Brain pericyte (primary cell): Measurements from ENCODE around the gene CTSL.

Source experiments
- DNase-seq: peaks from one replicate; pipeline ENCODE4 v3.0.0-alpha.2; 2012; ENCODE audit warnings: low read depth, low spot score

Gene CTSL

GRCh38 chr9:87725900-87726709, at the start of gene CTSL:
Gene CTSL, plus strand, starts transcription at chr9:87726119. Its CDS starts 1,485 bp downstream, at chr9:87727604.
- DNase-seq = no peak

- no peak for DNase-seq
Measured at GRCh38 chr9:87676976-87677775, 48.7 kb upstream of the CTSL start.

GRCh38 chr9:87677776-87678587, 47.9 kb upstream of the CTSL start:
- DNase-seq = no peak

GRCh38 chr9:87678650-87679355, 47.1 kb upstream of the CTSL start:
- DNase-seq = no peak

GRCh38 chr9:87681271-87682061, 44.5 kb upstream of the CTSL start:
- no peak for DNase-seq

- DNase-seq = no peak
Measured at GRCh38 chr9:87682085-87682484, 43.8 kb upstream of the CTSL start.

- DNase-seq = no peak
Measured at GRCh38 chr9:87682618-87683017, 43.3 kb upstream of the CTSL start.

- DNase-seq = no peak
Measured at GRCh38 chr9:87683751-87684626, 41.9 kb upstream of the CTSL start.

- DNase-seq = no peak
Measured at GRCh38 chr9:87684627-87685219, 41.2 kb upstream of the CTSL start.

- DNase-seq = no peak
Measured at GRCh38 chr9:87685441-87685840, 40.5 kb upstream of the CTSL start.

GRCh38 chr9:87685871-87686519, 39.9 kb upstream of the CTSL start:
- no peak for DNase-seq

- DNase-seq = no peak
Measured at GRCh38 chr9:87686520-87687090, 39.3 kb upstream of the CTSL start.

- no peak for DNase-seq
Measured at GRCh38 chr9:87687207-87687606, 38.7 kb upstream of the CTSL start.

- DNase-seq = no peak
Measured at GRCh38 chr9:87694236-87694755, 31.6 kb upstream of the CTSL start.

- DNase-seq = no peak
Measured at GRCh38 chr9:87695523-87695922, 30.4 kb upstream of the CTSL start.

- DNase-seq = no peak
Measured at GRCh38 chr9:87696641-87697040, 29.3 kb upstream of the CTSL start.

GRCh38 chr9:87698069-87698809, 27.7 kb upstream of the CTSL start:
- DNase-seq = no peak
